Fibroblast of pulmonary artery (primary cell): Measurements from ENCODE around the gene CST3.

Experiments
- DNase-seq: peaks from one replicate; pipeline ENCODE4 v3.0.0-alpha.2; 2010; ENCODE audit warnings: low read depth
- H3K4me3 ChIP-seq: replicated peaks from 2 replicates; pipeline ENCODE4 v1.5.1; 2011; ENCODE audit warnings: low read depth, mild to moderate bottlenecking, control low read depth, low read length, moderate library complexity
- CTCF ChIP-seq: IDR thresholded peaks from 2 replicates; pipeline ENCODE4 v1.5.1; 2011; ENCODE audit warnings: mild to moderate bottlenecking, control low read depth, low read length, inconsistent platforms; ENCODE audit errors: missing control alignments

The CST3 gene

GRCh38 chr20:23656372-23656771, 18.6 kb upstream of the CST3 start:
- H3K4me3 ChIP-seq = no peak overlapping the region
- TF ChIP-seq CTCF = no peak
- no peak for DNase-seq

- no peak overlapping the region for H3K4me3 ChIP-seq
- DNase-seq = no peak
- TF ChIP-seq CTCF = no peak
Observed at GRCh38 chr20:23655491-23656211, 17.9 kb upstream of the CST3 start.

GRCh38 chr20:23654717-23655116, 17.0 kb upstream of the CST3 start:
- no peak for DNase-seq
- H3K4me3 ChIP-seq = no peak overlapping the region
- no peak for TF ChIP-seq CTCF

GRCh38 chr20:23654000-23654399, 16.2 kb upstream of the CST3 start:
- TF ChIP-seq CTCF = no peak
- no peak for DNase-seq
- no peak overlapping the region for H3K4me3 ChIP-seq

GRCh38 chr20:23653400-23653938, 15.7 kb upstream of the CST3 start:
- DNase-seq = no peak
- TF ChIP-seq CTCF = no peak
- no peak overlapping the region for H3K4me3 ChIP-seq

- H3K4me3 ChIP-seq = no peak overlapping the region
- TF ChIP-seq CTCF = no peak
- no peak for DNase-seq
Observed at GRCh38 chr20:23652926-23653325, 15.2 kb upstream of the CST3 start.

GRCh38 chr20:23652371-23652770, 14.6 kb upstream of the CST3 start:
- H3K4me3 ChIP-seq = no peak overlapping the region
- TF ChIP-seq CTCF = no peak
- no peak for DNase-seq
